ENCODE data around the gene CEP89.
"Not testable (repeated sequence)": the region's sequence is repeated elsewhere in the genome, so short reads cannot be mapped to it uniquely, and the experiment has no call there.

Gene CEP89

DNA sequence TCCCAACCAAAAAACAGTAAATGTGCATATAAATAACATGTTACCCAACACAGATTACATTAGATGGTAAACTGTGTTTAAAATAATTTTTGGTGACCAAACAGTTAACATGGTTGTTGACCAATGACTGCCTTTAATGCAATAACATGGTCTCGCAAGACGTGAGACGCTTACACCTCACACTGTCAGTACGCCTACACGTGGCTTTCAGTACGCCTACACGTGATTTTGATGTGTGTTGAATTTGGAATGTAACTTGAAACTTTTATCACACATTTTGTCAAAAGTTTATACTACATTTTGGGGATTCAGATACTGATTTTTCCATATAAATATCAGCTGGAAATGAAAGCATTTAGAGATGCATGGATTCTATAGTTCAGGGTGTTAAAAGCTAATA, 134.2 kb downstream of the CEP89 start:
- H3K4me3 ChIP-seq (ENCODE audit: low read depth, low read length), result no peak overlapping the region
- DNase-seq (ENCODE audit: low read depth), result no peak
- TF ChIP-seq, protein P1, sequence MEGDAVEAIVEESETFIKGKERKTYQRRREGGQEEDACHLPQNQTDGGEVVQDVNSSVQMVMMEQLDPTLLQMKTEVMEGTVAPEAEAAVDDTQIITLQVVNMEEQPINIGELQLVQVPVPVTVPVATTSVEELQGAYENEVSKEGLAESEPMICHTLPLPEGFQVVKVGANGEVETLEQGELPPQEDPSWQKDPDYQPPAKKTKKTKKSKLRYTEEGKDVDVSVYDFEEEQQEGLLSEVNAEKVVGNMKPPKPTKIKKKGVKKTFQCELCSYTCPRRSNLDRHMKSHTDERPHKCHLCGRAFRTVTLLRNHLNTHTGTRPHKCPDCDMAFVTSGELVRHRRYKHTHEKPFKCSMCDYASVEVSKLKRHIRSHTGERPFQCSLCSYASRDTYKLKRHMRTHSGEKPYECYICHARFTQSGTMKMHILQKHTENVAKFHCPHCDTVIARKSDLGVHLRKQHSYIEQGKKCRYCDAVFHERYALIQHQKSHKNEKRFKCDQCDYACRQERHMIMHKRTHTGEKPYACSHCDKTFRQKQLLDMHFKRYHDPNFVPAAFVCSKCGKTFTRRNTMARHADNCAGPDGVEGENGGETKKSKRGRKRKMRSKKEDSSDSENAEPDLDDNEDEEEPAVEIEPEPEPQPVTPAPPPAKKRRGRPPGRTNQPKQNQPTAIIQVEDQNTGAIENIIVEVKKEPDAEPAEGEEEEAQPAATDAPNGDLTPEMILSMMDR (IDR thresholded peaks at IDR 0.05; ENCODE audit: control insufficient read depth, extremely low read depth, insufficient read depth), result no peak

DNA sequence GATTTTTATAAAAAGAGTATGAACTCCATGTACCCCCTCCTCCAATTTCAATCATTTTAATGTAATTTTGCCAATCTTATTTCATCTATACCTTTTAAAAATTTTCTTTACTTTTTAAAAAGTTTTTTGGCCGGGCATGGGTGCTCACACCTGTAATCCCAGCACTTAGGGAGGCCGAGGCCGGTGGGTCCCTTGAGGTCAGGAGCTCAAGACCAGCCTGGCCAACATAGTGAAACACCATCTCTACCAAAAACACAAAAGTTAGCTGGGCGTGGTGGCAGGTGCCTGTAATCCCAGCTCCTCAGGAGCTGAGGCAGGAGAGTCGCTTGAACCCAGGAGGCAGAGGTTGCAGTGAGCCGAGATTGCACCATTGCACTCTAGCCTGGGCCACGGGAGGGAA, 138.4 kb downstream of the CEP89 start:
- DNase-seq (ENCODE audit: low read depth); H3K4me3 ChIP-seq (ENCODE audit: low read depth, low read length): not testable (repeated sequence)

DNA sequence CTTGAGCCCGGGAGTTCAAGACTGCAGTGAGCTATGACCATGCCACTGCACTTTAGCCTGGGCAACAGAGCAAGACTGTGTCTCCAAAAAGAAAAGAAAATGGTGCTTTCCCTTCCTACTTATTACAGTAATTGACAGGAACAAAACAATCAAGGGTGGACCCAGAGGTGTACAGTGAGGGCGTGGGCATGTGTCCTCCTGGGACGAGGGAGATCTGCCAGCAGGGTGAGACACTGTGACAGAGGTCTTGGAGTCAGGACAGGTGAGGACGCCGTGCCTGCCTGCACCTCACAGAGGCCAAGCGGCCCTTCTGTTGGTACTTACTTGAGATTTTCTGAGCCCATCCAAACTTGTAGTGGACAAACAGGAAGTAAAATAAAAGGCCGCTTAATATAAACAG, 138.9 kb downstream of the CEP89 start:
- DNase-seq (ENCODE audit: low read depth); H3K4me3 ChIP-seq (ENCODE audit: low read depth, low read length): not testable (repeated sequence)

DNA sequence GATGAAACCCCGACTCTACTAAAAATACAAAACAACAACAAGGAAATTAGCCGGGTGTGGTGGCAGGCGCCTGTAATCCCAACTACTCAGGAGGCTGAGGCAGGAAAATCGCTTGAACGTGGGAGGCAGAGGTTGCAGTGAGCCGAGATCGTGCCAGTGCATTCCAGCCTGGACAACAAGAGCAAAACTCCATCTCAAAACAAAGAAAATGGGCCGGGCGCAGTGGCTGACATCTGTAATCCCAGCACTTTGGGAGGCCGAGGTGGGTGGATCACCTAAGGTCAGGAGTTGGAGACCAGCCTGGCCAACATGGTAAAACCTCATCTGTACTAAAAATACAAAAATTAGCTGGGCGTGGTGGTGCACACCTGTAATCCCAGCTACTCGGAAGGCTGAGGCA, 139.7 kb downstream of the CEP89 start:
- DNase-seq (ENCODE audit: low read depth); H3K4me3 ChIP-seq (ENCODE audit: low read depth, low read length): not testable (repeated sequence)

DNA sequence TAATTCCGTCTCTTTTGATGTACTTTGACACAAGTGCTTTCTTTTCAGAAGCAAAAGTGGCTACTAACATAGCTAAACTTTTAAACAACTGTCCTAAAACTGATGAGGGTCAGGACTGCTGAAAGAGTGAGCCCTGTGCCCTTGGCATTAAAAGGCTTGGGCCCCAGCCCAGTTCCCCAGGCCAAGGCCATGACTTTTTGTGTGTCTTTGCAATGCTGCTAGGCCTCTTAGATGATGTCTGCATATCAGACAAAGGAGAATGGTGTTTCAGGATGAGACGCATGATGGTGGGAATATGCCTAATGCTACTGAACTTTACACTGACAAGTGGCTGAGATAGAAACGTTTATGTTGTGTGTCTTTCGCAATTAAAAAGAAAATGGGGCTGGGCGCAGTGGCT, 140.1 kb downstream of the CEP89 start:
- no peak for DNase-seq (ENCODE audit: low read depth)
- H3K4me3 ChIP-seq (ENCODE audit: low read depth, low read length), result no peak overlapping the region
- TF ChIP-seq, protein P1 (IDR thresholded peaks at IDR 0.05; ENCODE audit: control insufficient read depth, extremely low read depth, insufficient read depth), result no peak

DNA sequence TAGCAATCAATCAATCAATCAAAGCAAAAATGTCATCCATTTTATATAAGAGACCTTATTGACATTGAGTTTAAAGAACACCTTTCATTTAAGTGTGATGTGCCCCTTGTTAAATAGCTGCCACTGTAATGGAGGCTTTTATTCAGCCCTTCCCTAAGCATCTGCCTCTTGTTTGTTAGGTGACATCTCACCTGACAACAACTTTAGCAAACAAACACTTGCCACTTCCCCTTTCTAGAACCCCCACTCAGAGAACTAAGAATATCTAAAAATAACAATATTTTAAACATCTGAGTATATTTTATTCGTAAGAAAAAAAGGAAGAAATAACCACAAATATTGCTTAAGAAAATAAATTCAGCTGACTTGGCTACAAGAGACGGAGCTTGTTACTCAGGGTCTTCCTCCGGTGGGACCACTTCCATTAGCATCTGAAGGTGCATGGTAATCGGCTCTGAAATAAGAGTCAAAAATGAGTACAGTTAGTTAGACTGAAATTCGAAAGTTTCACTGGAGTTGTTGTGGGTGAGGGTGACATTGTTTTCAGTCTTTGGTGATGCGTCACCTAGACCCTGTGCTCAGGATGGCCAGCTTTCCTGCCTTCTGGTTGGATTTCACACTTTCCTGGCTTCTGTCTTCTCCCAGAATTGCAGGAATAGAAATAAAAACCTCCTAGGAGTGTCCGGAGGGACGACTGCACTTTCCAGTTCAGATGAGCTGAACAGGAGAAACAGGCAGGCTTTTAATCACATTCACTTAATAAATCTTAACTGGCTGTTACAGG, 141.3 kb downstream of the CEP89 start:
- DNase-seq (ENCODE audit: low read depth), result no peak
- TF ChIP-seq, protein P1 (IDR thresholded peaks at IDR 0.05; ENCODE audit: control insufficient read depth, extremely low read depth, insufficient read depth), result no peak
- no peak overlapping the region for H3K4me3 ChIP-seq (ENCODE audit: low read depth, low read length)

DNA sequence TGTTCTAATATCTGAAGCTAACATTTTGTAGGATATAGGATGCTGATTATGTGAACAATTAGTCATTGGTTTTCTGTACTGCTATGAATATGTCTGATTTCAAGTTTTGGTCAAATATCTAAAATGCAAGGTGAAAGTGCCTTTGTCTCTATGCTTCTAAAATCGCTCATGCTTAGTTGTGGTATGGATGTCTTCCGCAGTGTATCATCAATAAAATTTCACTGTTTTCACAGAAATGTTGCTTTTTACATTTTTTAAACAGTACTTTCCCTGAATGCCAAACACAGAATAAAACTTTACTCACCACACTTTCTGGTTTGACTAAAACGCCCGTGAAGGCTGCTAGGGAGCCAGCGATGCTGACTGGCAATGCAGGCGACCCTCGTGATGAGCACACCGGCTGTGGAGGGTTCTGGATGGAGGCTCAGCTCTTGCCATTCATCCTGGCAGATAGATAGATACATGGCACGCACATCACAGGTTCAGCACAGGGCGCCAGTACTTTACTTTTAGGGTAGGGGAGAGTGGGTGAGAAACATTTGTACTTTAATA, 142.3 kb downstream of the CEP89 start:
- H3K4me3 ChIP-seq (ENCODE audit: low read depth, low read length), result no peak overlapping the region
- DNase-seq (ENCODE audit: low read depth), result no peak
- TF ChIP-seq, protein P1 (IDR thresholded peaks at IDR 0.05; ENCODE audit: control insufficient read depth, extremely low read depth, insufficient read depth), result no peak

DNA sequence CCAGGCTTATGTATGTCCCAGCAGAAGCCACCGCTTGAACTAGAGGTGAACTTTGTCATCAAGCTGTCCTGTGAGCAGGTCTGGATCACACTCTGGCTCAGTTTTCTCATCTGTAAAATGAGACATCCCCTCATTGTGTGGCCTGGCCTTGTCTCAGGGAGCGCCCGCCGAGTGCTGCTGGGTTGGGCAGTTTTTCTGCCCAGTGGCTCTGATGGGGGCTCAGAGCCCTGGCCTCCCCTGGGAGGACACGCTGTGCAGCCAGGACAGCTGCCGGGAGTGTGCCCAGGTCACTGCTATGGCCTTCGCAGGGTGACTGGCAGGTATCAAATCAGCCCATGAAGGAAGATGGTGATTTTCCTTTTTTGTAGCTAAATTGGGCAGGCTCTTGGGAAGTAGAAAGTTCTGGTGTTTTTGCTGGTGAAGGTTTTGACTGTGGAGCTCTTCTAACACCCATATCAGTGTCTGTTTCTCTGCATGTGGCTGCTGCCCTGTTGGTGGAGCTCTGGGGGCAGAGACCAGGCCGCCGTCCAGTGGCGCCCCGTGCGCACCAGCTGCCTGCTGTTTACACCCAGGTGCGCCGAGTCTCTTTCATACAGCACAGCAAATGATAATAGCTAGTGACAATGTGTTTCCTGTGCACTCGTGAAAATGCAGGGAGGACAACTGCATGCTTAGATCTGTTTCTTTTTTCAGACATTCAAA, 143.0 kb downstream of the CEP89 start:
- no peak overlapping the region for H3K4me3 ChIP-seq (ENCODE audit: low read depth, low read length)
- DNase-seq (ENCODE audit: low read depth), result no peak
- TF ChIP-seq, protein P1 (IDR thresholded peaks at IDR 0.05; ENCODE audit: control insufficient read depth, extremely low read depth, insufficient read depth), result no peak
